H9 (cell line): Measurements from ENCODE around the gene RABGEF1. TPM values are rescaled to one million over a fixed set of nuclear protein-coding genes. Genes with fewer than 3 reads are reported as not detected.
A peak's percentile ranks its signal among the peaks of the same experiment; 100 is the strongest.

Experiments
- DNase-seq: peaks from one replicate; pipeline ENCODE4 v3.0.0-alpha.2; 2017
- H2AFZ ChIP-seq: one replicate; pipeline ENCODE4 v1.6.1; 2013; ENCODE audit warnings: mild to moderate bottlenecking, low read length, control low read depth, moderate library complexity
- H2AK5ac ChIP-seq: 2 replicates; pipeline ENCODE4 v1.6.1; 2013; ENCODE audit warnings: low read length, control low read depth, mixed read lengths; ENCODE audit not compliant: insufficient read length
- H2BK120ac ChIP-seq: one replicate; pipeline ENCODE4 v1.6.1; 2013; ENCODE audit warnings: low read depth, mild to moderate bottlenecking, low read length, control low read depth, inconsistent platforms; ENCODE audit not compliant: poor library complexity, severe bottlenecking
- H2BK12ac ChIP-seq: 2 replicates; pipeline ENCODE4 v1.6.1; 2013; ENCODE audit warnings: low read length, control low read depth, mixed read lengths, low read depth; ENCODE audit not compliant: insufficient read length
- H2BK15ac ChIP-seq: 2 replicates; pipeline ENCODE4 v1.6.1; 2013; ENCODE audit warnings: low read depth, low read length, control low read depth
- H2BK20ac ChIP-seq: one replicate; pipeline ENCODE4 v1.6.1; 2013; ENCODE audit warnings: low read depth, mild to moderate bottlenecking, low read length, control low read depth, inconsistent platforms; ENCODE audit not compliant: poor library complexity, severe bottlenecking
- H2BK5ac ChIP-seq: 2 replicates; pipeline ENCODE4 v1.6.1; 2013; ENCODE audit warnings: low read length, control low read depth, mixed read lengths; ENCODE audit not compliant: insufficient read length
- H3K14ac ChIP-seq: 2 replicates; pipeline ENCODE4 v1.6.1; 2013; ENCODE audit warnings: low read length, control low read depth; ENCODE audit not compliant: insufficient read depth
- H3K18ac ChIP-seq: 2 replicates; pipeline ENCODE4 v1.6.1; 2013; ENCODE audit warnings: low read depth, mild to moderate bottlenecking, mixed read lengths, low read length, control low read depth; ENCODE audit not compliant: insufficient read length
- H3K23ac ChIP-seq: 2 replicates; pipeline ENCODE4 v1.6.1; 2013; ENCODE audit warnings: low read length, control low read depth, mixed read lengths, low read depth; ENCODE audit not compliant: insufficient read length
- H3K23me2 ChIP-seq: 2 replicates; pipeline ENCODE4 v1.6.1; 2013; ENCODE audit warnings: low read depth, mild to moderate bottlenecking, mixed read lengths, low read length, control low read depth; ENCODE audit not compliant: insufficient read length, poor library complexity, severe bottlenecking
- H3K27ac ChIP-seq: 2 replicates; pipeline ENCODE4 v1.5.1; 2013; ENCODE audit warnings: low read length, control low read depth, mixed read lengths, low read depth; ENCODE audit not compliant: insufficient read length
- H3K27me3 ChIP-seq: 2 replicates; pipeline ENCODE4 v1.6.1; 2013; ENCODE audit warnings: low read length, control low read depth, inconsistent platforms; ENCODE audit not compliant: insufficient read depth
- H3K4ac ChIP-seq: 2 replicates; pipeline ENCODE4 v1.6.1; 2013; ENCODE audit warnings: low read depth, mild to moderate bottlenecking, control low read depth, inconsistent platforms, low read length, moderate library complexity
- H3K4me1 ChIP-seq: 2 replicates; pipeline ENCODE4 v1.6.1; 2013; ENCODE audit warnings: low read length, control low read depth, inconsistent platforms; ENCODE audit not compliant: insufficient read depth
- H3K4me2 ChIP-seq: 2 replicates; pipeline ENCODE4 v1.6.1; 2013; ENCODE audit warnings: low read length, control low read depth, mixed read lengths; ENCODE audit not compliant: insufficient read length, insufficient read depth
- H3K56ac ChIP-seq: 2 replicates; pipeline ENCODE4 v1.6.1; 2013; ENCODE audit warnings: low read depth, mild to moderate bottlenecking, mixed read lengths, low read length, control low read depth; ENCODE audit not compliant: insufficient read length
- H3K79me1 ChIP-seq: 2 replicates; pipeline ENCODE4 v1.6.1; 2013; ENCODE audit warnings: low read depth, mild to moderate bottlenecking, moderate library complexity, low read length, control low read depth, inconsistent platforms; ENCODE audit not compliant: insufficient read depth, poor library complexity, severe bottlenecking
- H3K79me2 ChIP-seq: 2 replicates; pipeline ENCODE4 v1.6.1; 2013; ENCODE audit warnings: low read length, control low read depth, inconsistent platforms; ENCODE audit not compliant: insufficient read depth
- H3K9ac ChIP-seq: 2 replicates; pipeline ENCODE4 v1.6.1; 2013; ENCODE audit warnings: low read length, control low read depth, mixed read lengths; ENCODE audit not compliant: insufficient read length; ENCODE audit errors: extremely low read depth
- H3K9me3 ChIP-seq: one replicate; pipeline ENCODE4 v1.6.1; 2013; ENCODE audit warnings: low read depth, low read length, inconsistent platforms; ENCODE audit not compliant: control insufficient read depth
- H3T11ph ChIP-seq: one replicate; pipeline ENCODE4 v1.6.1; 2013; ENCODE audit warnings: mild to moderate bottlenecking, low read length, control low read depth, inconsistent platforms
- H4K20me1 ChIP-seq: one replicate; pipeline ENCODE4 v1.6.1; 2013; ENCODE audit not compliant: control insufficient read depth, insufficient read length, insufficient read depth
- H4K5ac ChIP-seq: 2 replicates; pipeline ENCODE4 v1.6.1; 2013; ENCODE audit warnings: low read depth, mild to moderate bottlenecking, mixed read lengths, low read length, control low read depth; ENCODE audit not compliant: insufficient read length
- H4K8ac ChIP-seq: replicated peaks from 2 replicates; pipeline ENCODE4 v1.6.1; 2013; ENCODE audit warnings: low read length, control low read depth, mixed read lengths, low read depth; ENCODE audit not compliant: insufficient read length
- H4K91ac ChIP-seq: 2 replicates; pipeline ENCODE4 v1.6.1; 2013; ENCODE audit warnings: low read depth, mild to moderate bottlenecking, moderate library complexity, mixed read lengths, low read length, control low read depth; ENCODE audit not compliant: insufficient read length
- H3K27ac Mint-ChIP-seq, 3 experiments: 2 replicates in 2 of 3; 3 replicates in 1 of 3; pipeline ENCODE4 v1.8.0; 2020 to 2021; ENCODE audit warnings: mixed read lengths in 3 of 3, mild to moderate bottlenecking in 1 of 3, moderate library complexity in 1 of 3
- H3K27me3 Mint-ChIP-seq: 2 replicates; pipeline ENCODE4 v1.8.0; 2021; ENCODE audit warnings: low read depth, mild to moderate bottlenecking, moderate library complexity, mixed read lengths
- H3K36me3 Mint-ChIP-seq, 3 experiments: 2 replicates in 2 of 3; 3 replicates in 1 of 3; pipeline ENCODE4 v1.8.0; 2020 to 2021; ENCODE audit warnings: low read depth in 3 of 3, mixed read lengths in 3 of 3; ENCODE audit not compliant: insufficient read depth in 1 of 3
- H3K4me1 Mint-ChIP-seq, 2 experiments: 2 replicates each; pipeline ENCODE4 v1.8.0; 2020; ENCODE audit warnings: mixed read lengths in 2 of 2
- H3K4me3 Mint-ChIP-seq, 2 experiments: 2 replicates in 1 of 2; 3 replicates in 1 of 2; pipeline ENCODE4 v1.8.0; 2020 to 2021; ENCODE audit warnings: mild to moderate bottlenecking in 2 of 2, mixed read lengths in 2 of 2, moderate library complexity in 1 of 2
- H3K9me3 Mint-ChIP-seq, 2 experiments: 2 replicates in 1 of 2; 3 replicates in 1 of 2; pipeline ENCODE4 v1.8.0; 2020; ENCODE audit warnings: mild to moderate bottlenecking in 2 of 2, mixed read lengths in 2 of 2, moderate library complexity in 1 of 2
- CTCF ChIP-seq: fragments of 200-600 bp; sonication (generic); conservative IDR thresholded peaks from 3 replicates; pipeline ENCODE4 v1.8.0; 2021; ENCODE audit warnings: antibody characterized with exemption, mild to moderate bottlenecking
- WGBS: extraction: QIAGEN DNeasy Blood & Tissue Kit; methylation state at CpG from one replicate; pipeline ENCODE4 v1.1.7; 2013; ENCODE audit warnings: missing lambda C conversion rate, low lambda C conversion rate, mixed read lengths; ENCODE audit not compliant: insufficient read length; ENCODE audit errors: extremely low coverage; 5-methylcytosine and 5-hydroxymethylcytosine counted together
- total RNA-seq: library from RNA; stranded (reverse); gene quantifications from 2 replicates; pipeline ENCODE4 v1.2.1, GENCODE V29; 2021

Gene RABGEF1
- total RNA-seq, 1 experiment from 2014 or later = 17.3 TPM

- peak overlapping the region; percentile 94 for H2BK120ac ChIP-seq
- peak overlapping the region; percentile 59 for H3K27ac ChIP-seq
- peaks cover 30 to 37% of the 10 kb centered on the region in 2 experiments for H3K4me1 Mint-ChIP-seq
- peak; percentile 55 for DNase-seq
- no peak overlapping the region for H2AK5ac ChIP-seq
- no peak overlapping the region for H3K23ac ChIP-seq
- no peak overlapping the region for H4K8ac ChIP-seq
- H2AFZ ChIP-seq = no peak overlapping the region
- H3K36me3 Mint-ChIP-seq = no peaks in the 10 kb centered on the region; a peak in 1 of 7 replicates
- H3K23me2 ChIP-seq = peaks cover 6% of the 10 kb centered on the region
- H2BK12ac ChIP-seq = no peak overlapping the region
- peak overlapping the region; percentile 89; the same call in 1 of the 2 replicates for H3K14ac ChIP-seq
- no peak overlapping the region for H3K56ac ChIP-seq
- H4K20me1 ChIP-seq = no peaks in the 10 kb centered on the region
- no CpG with 5 or more reads among the region's 9 CpGs for WGBS
- no peak overlapping the region for H2BK20ac ChIP-seq
- peak overlapping the region; percentile 24 for H3K4me2 ChIP-seq
- H3K18ac ChIP-seq = peak overlapping the region; percentile 85
- H3K4ac ChIP-seq = no peak overlapping the region; the same call in 1 of the 2 replicates
- no peak overlapping the region for H4K91ac ChIP-seq
- H4K5ac ChIP-seq = no peak overlapping the region
- H3K79me2 ChIP-seq = no peaks in the 10 kb centered on the region
- no peaks in the 10 kb centered on the region; the same call in 1 of the 2 replicates for H3K4me1 ChIP-seq
- peaks cover 0 to 2% of the 10 kb centered on the region in 2 experiments; a peak in 3 of 5 replicates for H3K9me3 Mint-ChIP-seq
- H3K4me3 Mint-ChIP-seq = peak overlapping the region; percentile 37 to 69; a peak in 4 of 5 replicates
- H3K27me3 ChIP-seq = no peaks in the 10 kb centered on the region
- TF ChIP-seq CTCF = no peak
- no peak overlapping the region for H2BK15ac ChIP-seq
- no peak overlapping the region for H2BK5ac ChIP-seq
- H3K9me3 ChIP-seq = no peaks in the 10 kb centered on the region
- no peaks in the 10 kb centered on the region for H3K27me3 Mint-ChIP-seq
- H3K27ac Mint-ChIP-seq = peak overlapping the region; percentile 93 to 98 (median 93); a peak in 6 of 7 replicates
- no peak overlapping the region for H3K9ac ChIP-seq
- H3T11ph ChIP-seq = no peak overlapping the region
- H3K79me1 ChIP-seq = no peaks in the 10 kb centered on the region
These were observed 107.6 kb downstream of the RABGEF1 start for GRCh38 chr7:66847879-66848790.
